RWPE2 (cell line): ENCODE measurements around the gene MAGEA3.
"Not testable (repeated sequence)": the region's sequence is repeated elsewhere in the genome, so short reads cannot be mapped to it uniquely, and the experiment has no call there.

ENCODE experiments used
- ATAC-seq: fragments of 200-7000 bp; cut with Tn5 transposase; 3 replicates; pipeline ENCODE4 v1.9.1; 2021; ENCODE audit warnings: low read depth
- DNase-seq: peaks from one replicate; pipeline ENCODE4 v3.0.0-alpha.2; 2020; ENCODE audit warnings: low spot score
- H3K27ac ChIP-seq: fragments of 450-650 bp; 2 replicates; pipeline ENCODE4 v1.5.1; 2017; ENCODE audit warnings: mild to moderate bottlenecking; ENCODE audit not compliant: poor library complexity, severe bottlenecking
- H3K27me3 ChIP-seq: fragments of 250-450 bp; sonication (Bioruptor Pico); 2 replicates; pipeline ENCODE4 v1.5.1; 2021; ENCODE audit warnings: mild to moderate bottlenecking, moderate library complexity; ENCODE audit not compliant: insufficient read depth, poor library complexity, severe bottlenecking
- H3K36me3 ChIP-seq: fragments of 250-450 bp; sonication (Bioruptor Pico); 2 replicates; pipeline ENCODE4 v1.5.1; 2020; ENCODE audit warnings: low read depth, mild to moderate bottlenecking, moderate library complexity
- H3K4me1 ChIP-seq: fragments of 250-450 bp; sonication (Bioruptor Pico); 2 replicates; pipeline ENCODE4 v1.5.1; 2021; ENCODE audit warnings: mild to moderate bottlenecking, moderate library complexity; ENCODE audit not compliant: insufficient read depth, poor library complexity, severe bottlenecking
- H3K4me3 ChIP-seq: fragments of 250-450 bp; sonication (Bioruptor Pico); 2 replicates; pipeline ENCODE4 v1.5.1; 2021; ENCODE audit warnings: mild to moderate bottlenecking, moderate library complexity; ENCODE audit not compliant: severe bottlenecking
- H3K9me3 ChIP-seq: fragments of 250-450 bp; sonication (Bioruptor Pico); 2 replicates; pipeline ENCODE4 v1.5.1; 2021; ENCODE audit warnings: mild to moderate bottlenecking, moderate library complexity; ENCODE audit not compliant: severe bottlenecking
- CTCF ChIP-seq: fragments of 450-650 bp; IDR thresholded peaks from one replicate; pipeline ENCODE4 v1.5.1; 2017; ENCODE audit warnings: mild to moderate bottlenecking, moderate library complexity; ENCODE audit not compliant: poor library complexity, severe bottlenecking

MAGEA3 gene

GRCh38 chrX:152713815-152714787 lies 15.5 kb downstream of the MAGEA3 start, which contains the start of gene MAGEA2B:
MAGEA2B (plus strand) TSS chrX:152714628; CDS start chrX:152717107, 2,479 bp downstream.
- H3K4me1 ChIP-seq, H3K27me3 ChIP-seq, DNase-seq, H3K36me3 ChIP-seq, H3K27ac ChIP-seq, ATAC-seq, H3K4me3 ChIP-seq, H3K9me3 ChIP-seq: not testable (repeated sequence)

- Histone ChIP-seq H3K27me3 (no peaks in the 10 kb centered on the region), H3K27ac (no peak overlapping the region), H3K4me1 (no peaks in the 10 kb centered on the region), H3K36me3 (no peaks in the 10 kb centered on the region), H3K9me3 (no peaks in the 10 kb centered on the region), H3K4me3 (no peak overlapping the region)
- DNase-seq (no peak), ATAC-seq (no peak)
- TF ChIP-seq CTCF, result no peak
Observed at GRCh38 chrX:152725409-152725808, 26.8 kb downstream of the MAGEA3 start.

GRCh38 chrX:152733261-152733975 lies 34.8 kb downstream of the MAGEA3 start, which contains the start of the genes CSAG1 and MAGEA12:
CSAG1 (minus strand) TSS chrX:152733721; CDS start chrX:152732460, 1,261 bp downstream.
MAGEA12 (plus strand) TSS chrX:152733757; CDS start chrX:152736162, 2,405 bp downstream.
- DNase-seq, result no peak
- TF ChIP-seq CTCF, result no peak

GRCh38 chrX:152734143-152734858 lies 35.7 kb downstream of the MAGEA3 start:
- not testable (repeated sequence) for H3K4me1 ChIP-seq, H3K27me3 ChIP-seq, H3K4me3 ChIP-seq, H3K9me3 ChIP-seq, H3K36me3 ChIP-seq, DNase-seq, H3K27ac ChIP-seq, ATAC-seq

More at GRCh38 chrX:152733261-152733975, 34.8 kb downstream of the MAGEA3 start, which contains the start of the genes CSAG1 and MAGEA12:
- H3K36me3 ChIP-seq, result no peaks in the 10 kb centered on the region
- H3K4me3 ChIP-seq, result no peak within 1 kb of the TSS
- H3K27me3 ChIP-seq, result no peaks in the 10 kb centered on the region
- ATAC-seq, result no peak
- H3K9me3 ChIP-seq, result no peaks in the 10 kb centered on the region
- H3K4me1 ChIP-seq, result no peaks in the 10 kb centered on the region
- H3K27ac ChIP-seq, result no peak within 1 kb of the TSS

- H3K9me3 ChIP-seq, result no peaks in the 10 kb centered on the region
- H3K27ac ChIP-seq, result no peak overlapping the region
- no peak for TF ChIP-seq CTCF
- no peaks in the 10 kb centered on the region for H3K27me3 ChIP-seq
- H3K4me3 ChIP-seq, result no peak overlapping the region
- H3K4me1 ChIP-seq, result no peaks in the 10 kb centered on the region
- DNase-seq, result no peak
- no peak for ATAC-seq
- H3K36me3 ChIP-seq, result no peaks in the 10 kb centered on the region
Observed at GRCh38 chrX:152735101-152735500, 36.5 kb downstream of the MAGEA3 start.
